ENCODE results near the gene ARHGAP1.

ARHGAP1 gene

DNA sequence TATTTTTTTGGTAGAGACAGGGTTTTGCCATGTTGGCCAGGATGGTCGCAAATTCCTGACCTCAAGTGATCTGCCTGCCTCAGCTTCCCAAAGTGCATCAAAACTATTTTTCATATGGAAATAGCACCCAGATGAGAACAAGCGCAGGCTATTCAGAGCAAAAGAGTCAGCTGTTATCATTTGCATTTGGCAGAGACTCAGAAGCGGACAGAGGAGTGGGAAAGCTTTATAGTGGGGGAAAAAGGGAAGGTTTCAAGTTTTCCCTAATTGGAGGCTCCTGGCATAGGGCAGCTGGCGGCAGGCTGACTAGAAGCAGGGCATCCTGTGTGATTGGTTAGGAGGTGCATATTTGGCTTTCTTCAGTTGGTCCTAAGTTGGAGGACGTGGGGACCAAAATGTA is 62.9 kb downstream of the ARHGAP1 start:
- no peak for TF ChIP-seq SPI1 (IDR thresholded peaks at IDR 0.05; ENCODE audit: borderline replicate concordance, low read depth)
- TF ChIP-seq, protein P1, sequence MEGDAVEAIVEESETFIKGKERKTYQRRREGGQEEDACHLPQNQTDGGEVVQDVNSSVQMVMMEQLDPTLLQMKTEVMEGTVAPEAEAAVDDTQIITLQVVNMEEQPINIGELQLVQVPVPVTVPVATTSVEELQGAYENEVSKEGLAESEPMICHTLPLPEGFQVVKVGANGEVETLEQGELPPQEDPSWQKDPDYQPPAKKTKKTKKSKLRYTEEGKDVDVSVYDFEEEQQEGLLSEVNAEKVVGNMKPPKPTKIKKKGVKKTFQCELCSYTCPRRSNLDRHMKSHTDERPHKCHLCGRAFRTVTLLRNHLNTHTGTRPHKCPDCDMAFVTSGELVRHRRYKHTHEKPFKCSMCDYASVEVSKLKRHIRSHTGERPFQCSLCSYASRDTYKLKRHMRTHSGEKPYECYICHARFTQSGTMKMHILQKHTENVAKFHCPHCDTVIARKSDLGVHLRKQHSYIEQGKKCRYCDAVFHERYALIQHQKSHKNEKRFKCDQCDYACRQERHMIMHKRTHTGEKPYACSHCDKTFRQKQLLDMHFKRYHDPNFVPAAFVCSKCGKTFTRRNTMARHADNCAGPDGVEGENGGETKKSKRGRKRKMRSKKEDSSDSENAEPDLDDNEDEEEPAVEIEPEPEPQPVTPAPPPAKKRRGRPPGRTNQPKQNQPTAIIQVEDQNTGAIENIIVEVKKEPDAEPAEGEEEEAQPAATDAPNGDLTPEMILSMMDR (IDR thresholded peaks at IDR 0.05; ENCODE audit: insufficient read depth, low read length) = no peak
- TF ChIP-seq GABPA (IDR thresholded peaks at IDR 0.05; ENCODE audit: low read depth) = no peak
- Histone ChIP-seq H3K27me3 (ENCODE audit: insufficient read depth, poor library complexity, severe bottlenecking) (no peaks in the 10 kb centered on the region), H3K27ac (replicated peaks) (no peak overlapping the region), H3K4me3 (replicated peaks; ENCODE audit: insufficient read depth, low read length) (no peak overlapping the region)
- no peak for DNase-seq (ENCODE audit: low read depth in 1 of 2, low spot score in 1 of 2)

GRCh38 chr11:46635557-46636139 is 64.8 kb downstream of the ARHGAP1 start:
- no peak overlapping the region for H3K4me3 ChIP-seq (replicated peaks; ENCODE audit: insufficient read depth, low read length)
- no peak for DNase-seq (ENCODE audit: low read depth in 1 of 2, low spot score in 1 of 2)
- no peaks in the 10 kb centered on the region for H3K27me3 ChIP-seq (ENCODE audit: insufficient read depth, poor library complexity, severe bottlenecking)
- TF ChIP-seq, protein P1 (IDR thresholded peaks at IDR 0.05; ENCODE audit: insufficient read depth, low read length) = no peak
- TF ChIP-seq SPI1 (IDR thresholded peaks at IDR 0.05; ENCODE audit: borderline replicate concordance, low read depth) (no peak), GABPA (IDR thresholded peaks at IDR 0.05; ENCODE audit: low read depth) (no peak), REST (IDR thresholded peaks at IDR 0.05; ENCODE audit: insufficient replicate concordance, low read depth) (no peak), POLR2AphosphoS5 (IDR thresholded peaks at IDR 0.05; ENCODE audit: low read depth) (no peak)
- H3K27ac ChIP-seq (replicated peaks) = no peak overlapping the region; the same call in 1 of the 2 replicates

DNA sequence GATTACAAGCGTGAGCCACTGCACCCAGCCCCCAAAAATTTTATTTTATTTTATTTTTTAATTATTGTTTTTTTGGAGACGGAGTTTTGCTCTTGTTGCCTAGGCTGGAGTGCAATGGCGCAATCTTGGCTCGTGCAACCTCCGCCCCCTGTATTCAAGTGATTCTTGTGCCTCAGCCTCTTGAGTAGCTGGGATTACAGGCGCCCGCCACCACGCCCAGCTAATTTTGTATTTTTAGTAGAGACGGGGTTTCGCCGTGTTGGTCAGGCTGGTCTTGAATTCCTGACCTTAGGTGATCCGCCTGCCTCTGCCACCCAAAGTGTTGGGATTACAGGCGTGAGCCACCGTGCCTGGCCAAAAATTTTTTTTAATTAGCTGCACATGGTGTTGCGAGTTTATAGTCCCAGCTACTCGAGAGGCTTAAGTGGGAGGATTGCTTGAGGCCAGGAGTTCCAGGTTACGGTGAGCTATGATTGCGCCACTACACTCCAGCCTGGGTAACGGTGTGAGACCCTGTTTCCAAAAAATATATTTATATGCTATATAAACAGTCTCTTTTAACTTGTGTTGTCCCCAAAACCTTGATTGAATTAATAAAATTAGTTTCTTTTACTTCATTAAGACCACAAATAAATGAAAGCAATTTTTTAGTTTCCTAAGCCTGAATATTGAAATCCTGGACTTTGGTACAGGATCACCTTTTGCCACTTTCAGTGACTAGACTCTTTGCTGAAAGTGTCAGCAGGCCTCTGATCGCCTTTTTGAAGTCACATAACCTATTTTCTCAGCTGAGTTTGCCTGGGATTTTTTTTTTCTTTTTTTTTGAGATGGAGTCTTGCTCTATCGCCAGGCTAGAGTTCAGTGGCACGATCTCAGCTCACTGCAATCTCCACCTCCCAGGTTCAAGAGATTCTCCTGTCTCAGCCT is 66.9 kb downstream of the ARHGAP1 start:
- Histone ChIP-seq H3K27me3 (ENCODE audit: insufficient read depth, poor library complexity, severe bottlenecking) (no peaks in the 10 kb centered on the region), H3K4me3 (replicated peaks; ENCODE audit: insufficient read depth, low read length) (no peak overlapping the region), H3K27ac (replicated peaks) (no peak overlapping the region)
- TF ChIP-seq, protein P1 (IDR thresholded peaks at IDR 0.05; ENCODE audit: insufficient read depth, low read length) = no peak
- no peak for TF ChIP-seq REST (IDR thresholded peaks at IDR 0.05; ENCODE audit: insufficient replicate concordance, low read depth)
- no peak for TF ChIP-seq GABPA (IDR thresholded peaks at IDR 0.05; ENCODE audit: low read depth)
- TF ChIP-seq SPI1 (IDR thresholded peaks at IDR 0.05; ENCODE audit: borderline replicate concordance, low read depth) = no peak
- TF ChIP-seq POLR2AphosphoS5 (IDR thresholded peaks at IDR 0.05; ENCODE audit: low read depth) = no peak
- no peak for DNase-seq (ENCODE audit: low read depth in 1 of 2, low spot score in 1 of 2)
